ENCODE data around the gene EFCAB11. TPM values are rescaled to one million over a fixed set of nuclear protein-coding genes. Genes with fewer than 3 reads are reported as not detected.

Gene EFCAB11
- total RNA-seq, 4 donors from 2014 or later = 3.4 to 8.0 (median 5.5) TPM

DNA sequence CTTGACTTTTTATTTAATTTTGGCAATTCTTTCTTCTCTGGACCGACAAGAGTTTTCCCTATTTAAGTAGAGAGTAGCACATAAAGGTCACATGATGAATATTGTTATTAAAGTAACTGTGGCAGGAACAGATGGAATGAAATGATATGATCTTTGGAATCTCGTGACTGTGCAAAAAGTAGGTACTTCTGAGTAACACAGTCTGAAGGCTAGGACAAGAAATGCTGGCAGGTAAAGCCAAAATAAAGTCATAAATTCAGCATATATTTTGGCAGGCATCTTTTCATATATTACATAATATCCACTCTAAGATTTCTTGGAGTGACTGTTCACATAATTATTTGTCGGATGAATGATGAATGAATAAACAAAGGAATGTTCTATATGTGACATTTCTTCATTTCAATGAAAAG is 121.4 kb downstream of the EFCAB11 start:
- Histone ChIP-seq H3K36me3 (no peaks in the 10 kb centered on the region), H3K4me3 (no peak overlapping the region), H3K27ac (no peak overlapping the region), H3K27me3 (no peaks in the 10 kb centered on the region), H3K4me1 (no peaks in the 10 kb centered on the region), H3K9me3 (no peaks in the 10 kb centered on the region)
- intact Hi-C loops (cut with DNase I) = no loop called here
- WGBS, 2 donors = 31 to 51% methylated on average over 3 of the region's 3 CpGs
- TF ChIP-seq, protein P1, sequence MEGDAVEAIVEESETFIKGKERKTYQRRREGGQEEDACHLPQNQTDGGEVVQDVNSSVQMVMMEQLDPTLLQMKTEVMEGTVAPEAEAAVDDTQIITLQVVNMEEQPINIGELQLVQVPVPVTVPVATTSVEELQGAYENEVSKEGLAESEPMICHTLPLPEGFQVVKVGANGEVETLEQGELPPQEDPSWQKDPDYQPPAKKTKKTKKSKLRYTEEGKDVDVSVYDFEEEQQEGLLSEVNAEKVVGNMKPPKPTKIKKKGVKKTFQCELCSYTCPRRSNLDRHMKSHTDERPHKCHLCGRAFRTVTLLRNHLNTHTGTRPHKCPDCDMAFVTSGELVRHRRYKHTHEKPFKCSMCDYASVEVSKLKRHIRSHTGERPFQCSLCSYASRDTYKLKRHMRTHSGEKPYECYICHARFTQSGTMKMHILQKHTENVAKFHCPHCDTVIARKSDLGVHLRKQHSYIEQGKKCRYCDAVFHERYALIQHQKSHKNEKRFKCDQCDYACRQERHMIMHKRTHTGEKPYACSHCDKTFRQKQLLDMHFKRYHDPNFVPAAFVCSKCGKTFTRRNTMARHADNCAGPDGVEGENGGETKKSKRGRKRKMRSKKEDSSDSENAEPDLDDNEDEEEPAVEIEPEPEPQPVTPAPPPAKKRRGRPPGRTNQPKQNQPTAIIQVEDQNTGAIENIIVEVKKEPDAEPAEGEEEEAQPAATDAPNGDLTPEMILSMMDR (IDR thresholded peaks at IDR 0.05) = no peak
- TF ChIP-seq POLR2A (IDR thresholded peaks at IDR 0.05) = no peak
- DNase-seq = no peak

DNA sequence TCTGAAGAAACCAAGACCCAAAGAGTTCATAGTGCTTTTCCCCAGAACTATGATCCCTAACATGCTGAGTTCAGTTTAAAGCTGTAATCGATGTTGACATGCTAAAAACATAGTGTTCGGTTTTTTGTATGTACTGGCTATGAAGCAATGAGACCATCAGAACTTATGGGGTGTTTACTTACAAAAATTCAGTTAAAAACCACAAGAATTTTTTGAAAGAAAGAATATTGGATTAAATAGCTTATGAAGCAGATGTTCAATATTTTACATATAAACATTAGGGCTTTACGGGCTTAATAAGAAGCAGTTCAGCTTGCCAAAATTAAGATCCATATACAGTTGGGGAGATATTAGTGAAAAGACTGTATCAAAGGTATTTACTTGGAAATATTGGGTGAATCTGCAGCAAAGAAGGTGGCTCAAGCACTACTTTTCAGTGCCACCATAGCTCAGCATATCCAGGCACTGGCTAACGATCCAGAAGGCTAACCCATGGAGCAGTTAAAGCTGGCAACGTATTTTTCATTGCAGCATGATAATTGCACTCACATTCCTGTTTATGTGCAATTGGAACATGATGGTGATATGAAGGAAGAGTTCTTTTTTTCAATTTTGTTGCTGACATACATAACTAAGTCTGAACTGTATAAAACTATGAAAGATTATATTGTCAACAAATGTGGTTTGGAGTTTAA is 125.9 kb downstream of the EFCAB11 start:
- peaks cover 0 to 4% (median 0%) of the 10 kb centered on the region in 3 donors for H3K9me3 ChIP-seq
- intact Hi-C loops (cut with DNase I) = no loop called here
- DNase-seq = no peak
- no peak overlapping the region for H3K4me3 ChIP-seq
- no peaks in the 10 kb centered on the region for H3K4me1 ChIP-seq
- H3K27me3 ChIP-seq = no peaks in the 10 kb centered on the region
- no peak for TF ChIP-seq POLR2A (IDR thresholded peaks at IDR 0.05)
- TF ChIP-seq, protein P1 (IDR thresholded peaks at IDR 0.05) = no peak
- no peak overlapping the region for H3K27ac ChIP-seq
- H3K36me3 ChIP-seq = no peaks in the 10 kb centered on the region
- 67 to 76% methylated on average over 5 of the region's 5 CpGs for WGBS, 2 donors

DNA sequence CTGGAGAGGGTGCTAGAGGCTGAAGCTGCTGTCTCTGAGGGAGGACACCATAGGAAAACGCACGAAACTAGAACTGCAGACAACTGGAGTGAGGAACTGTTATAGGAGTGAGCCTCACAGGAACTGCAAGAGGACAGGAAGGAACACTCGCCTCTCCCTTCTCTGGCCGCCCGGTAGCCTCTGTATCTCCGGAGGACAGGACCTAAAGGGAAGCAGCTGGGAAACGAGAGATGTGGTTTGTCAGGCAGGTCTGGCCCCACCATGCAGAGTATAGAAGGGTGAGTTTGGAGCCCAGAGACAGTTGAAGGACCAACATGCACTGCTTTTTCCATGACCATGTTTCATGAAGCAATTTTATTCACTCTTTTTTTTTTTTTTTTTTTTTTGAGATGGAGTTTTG is 127.3 kb downstream of the EFCAB11 start:
- no peak for TF ChIP-seq POLR2A (IDR thresholded peaks at IDR 0.05)
- TF ChIP-seq, protein P1 (IDR thresholded peaks at IDR 0.05) = no peak
- 54 to 67% methylated on average over 7 of the region's 7 CpGs for WGBS, 2 donors
- no peak for DNase-seq
- intact Hi-C loops (cut with DNase I) = no loop called here
- Histone ChIP-seq H3K36me3 (no peaks in the 10 kb centered on the region), H3K9me3 (peaks cover 0 to 8% (median 0%) of the 10 kb centered on the region in 3 donors), H3K27ac (no peak overlapping the region), H3K27me3 (no peaks in the 10 kb centered on the region), H3K4me1 (no peaks in the 10 kb centered on the region), H3K4me3 (no peak overlapping the region)

DNA sequence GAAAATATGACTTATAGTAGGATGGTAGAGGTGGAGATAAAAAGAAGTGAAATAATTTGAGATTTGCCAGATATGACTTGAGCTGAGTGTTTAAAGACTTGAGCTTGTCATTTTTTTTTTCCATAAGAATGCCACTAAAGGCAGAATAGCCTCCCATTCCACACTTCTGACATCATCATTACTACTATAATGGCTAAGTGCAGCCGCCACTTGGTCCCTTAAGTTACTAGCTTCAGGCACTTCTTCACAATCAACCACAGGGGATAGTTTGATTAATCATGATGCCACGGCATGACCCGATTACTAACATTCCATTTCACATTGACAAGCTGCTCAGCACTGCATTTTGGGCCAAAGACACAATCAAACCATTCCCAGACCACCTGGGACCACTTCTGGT is 127.9 kb downstream of the EFCAB11 start:
- no peak overlapping the region for H3K4me3 ChIP-seq
- H3K4me1 ChIP-seq = no peaks in the 10 kb centered on the region
- no peaks in the 10 kb centered on the region for H3K36me3 ChIP-seq
- peaks cover 0 to 8% (median 0%) of the 10 kb centered on the region in 3 donors for H3K9me3 ChIP-seq
- no peak overlapping the region for H3K27ac ChIP-seq
- no peaks in the 10 kb centered on the region for H3K27me3 ChIP-seq
- DNase-seq = no peak
- intact Hi-C loops (cut with DNase I) = no loop called here
- WGBS, 2 donors = 68 to 73% methylated on average over 3 of the region's 3 CpGs
- no peak for TF ChIP-seq POLR2A (IDR thresholded peaks at IDR 0.05)
- TF ChIP-seq, protein P1 (IDR thresholded peaks at IDR 0.05) = no peak

DNA sequence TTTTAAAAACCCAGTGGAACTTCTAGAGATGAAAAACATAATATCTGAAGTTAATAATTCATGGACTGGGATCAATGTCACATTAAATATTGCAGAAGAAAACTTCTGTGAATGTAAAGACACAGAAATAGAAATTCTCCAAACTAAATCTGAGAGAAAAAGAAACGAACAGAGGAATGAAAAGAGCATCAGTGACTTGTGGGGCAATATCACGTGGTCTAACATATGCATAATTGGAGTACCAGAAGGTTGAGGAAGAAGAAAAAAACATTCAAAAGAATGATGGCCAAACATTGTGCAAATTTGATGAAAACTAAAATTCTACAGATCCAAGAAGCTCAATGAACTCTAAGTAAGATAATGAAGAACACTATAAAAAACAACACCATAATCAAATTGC is 130.8 kb downstream of the EFCAB11 start:
- WGBS, 2 donors = 82 to 90% methylated on average over 2 of the region's 2 CpGs
- Histone ChIP-seq H3K27ac (no peak overlapping the region), H3K4me3 (no peak overlapping the region), H3K27me3 (no peaks in the 10 kb centered on the region), H3K4me1 (no peaks in the 10 kb centered on the region), H3K36me3 (no peaks in the 10 kb centered on the region), H3K9me3 (peaks cover 0 to 8% (median 0%) of the 10 kb centered on the region in 3 donors)
- no peak for DNase-seq
- intact Hi-C loops (cut with DNase I) = no loop called here
- no peak for TF ChIP-seq POLR2A (IDR thresholded peaks at IDR 0.05)
- TF ChIP-seq, protein P1 (IDR thresholded peaks at IDR 0.05) = no peak

Measured in esophagus squamous epithelium (tissue), 5 donors.